Suppressor macrophage (primary cell): ENCODE data around the gene PGLYRP4.
"Not testable (repeated sequence)": the region's sequence is repeated elsewhere in the genome, so short reads cannot be mapped to it uniquely, and the experiment has no call there.

Source experiments
- DNase-seq, 4 experiments: peaks; one replicate each; pipeline ENCODE4 v3.0.0-alpha.2; 2020 to 2022

PGLYRP4 gene

DNA sequence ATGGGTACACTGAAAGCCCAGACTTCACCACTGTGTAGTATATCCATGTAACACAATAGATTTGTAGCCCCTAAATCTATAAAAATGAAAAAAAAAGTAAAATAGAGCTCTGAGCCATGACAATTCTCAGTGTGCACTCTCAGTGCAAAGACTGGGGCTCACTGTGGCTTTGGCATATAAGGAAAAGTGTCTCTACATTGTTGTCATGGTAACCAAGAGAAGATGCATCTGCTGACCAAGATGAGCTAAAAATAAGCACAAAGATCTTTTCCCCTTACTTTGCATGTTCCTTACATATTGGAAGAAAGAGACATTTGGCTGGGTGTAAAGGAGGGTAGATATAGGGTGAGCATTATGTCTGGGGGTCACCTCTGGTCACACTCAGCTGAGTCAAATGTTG lies 12.0 kb downstream of the PGLYRP4 start:
- DNase-seq, result no peak

DNA sequence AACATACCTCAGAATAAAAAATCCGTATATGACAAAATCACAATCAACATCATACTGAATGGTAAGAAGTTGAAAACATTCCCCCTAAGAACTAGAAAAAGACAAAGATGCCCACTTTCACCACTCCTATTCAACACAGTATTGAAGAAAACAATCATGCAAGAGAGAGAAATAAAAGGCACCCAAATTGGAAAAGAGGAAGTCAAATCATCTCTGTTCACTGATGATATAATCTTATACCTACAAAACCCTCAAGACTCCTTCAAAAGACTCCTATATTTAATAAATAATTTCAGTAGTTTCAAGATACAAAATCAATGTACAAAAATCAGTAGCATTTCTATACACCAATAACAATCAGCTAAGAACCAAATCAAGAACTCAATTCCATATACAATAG lies 14.7 kb downstream of the PGLYRP4 start:
- DNase-seq, result no peak

DNA sequence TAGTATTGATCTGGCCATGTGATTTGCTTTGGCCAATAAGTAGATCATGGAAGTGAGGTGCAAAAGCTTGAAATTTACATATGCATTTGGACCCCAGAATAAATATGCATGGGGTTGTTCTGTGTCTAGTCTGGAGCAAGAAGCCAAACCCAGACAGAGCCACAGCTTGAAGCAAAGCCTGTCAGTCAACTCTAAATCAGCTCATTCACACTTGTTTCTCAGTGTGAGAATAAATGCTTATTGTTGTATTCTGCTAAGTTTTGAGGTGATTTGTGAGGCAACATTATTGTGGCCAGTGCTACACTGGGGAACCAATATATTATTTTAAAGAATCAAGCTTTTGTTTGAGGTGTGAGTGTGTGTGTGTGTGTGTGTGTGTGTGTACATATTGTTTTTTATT lies 23.7 kb downstream of the PGLYRP4 start:
- DNase-seq, result no peak

DNA sequence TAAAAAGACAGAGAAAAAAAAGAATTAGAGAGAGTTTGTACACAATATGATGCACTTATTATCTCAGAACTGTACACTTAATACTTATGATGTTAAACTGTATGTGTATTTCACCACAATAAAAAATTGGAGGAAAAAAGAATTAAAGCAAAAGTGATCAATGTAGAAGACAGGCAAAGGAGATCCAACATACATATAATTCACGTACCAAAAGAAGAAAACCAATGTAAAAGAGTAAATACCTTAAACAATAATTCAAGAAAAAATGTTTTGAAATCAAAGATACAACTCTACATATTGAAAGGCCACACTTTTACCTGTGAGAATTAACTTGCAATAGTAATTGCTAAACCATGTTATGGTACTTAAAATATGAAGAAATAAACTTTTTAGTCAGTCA lies 26.1 kb downstream of the PGLYRP4 start:
- DNase-seq, result no peak

DNA sequence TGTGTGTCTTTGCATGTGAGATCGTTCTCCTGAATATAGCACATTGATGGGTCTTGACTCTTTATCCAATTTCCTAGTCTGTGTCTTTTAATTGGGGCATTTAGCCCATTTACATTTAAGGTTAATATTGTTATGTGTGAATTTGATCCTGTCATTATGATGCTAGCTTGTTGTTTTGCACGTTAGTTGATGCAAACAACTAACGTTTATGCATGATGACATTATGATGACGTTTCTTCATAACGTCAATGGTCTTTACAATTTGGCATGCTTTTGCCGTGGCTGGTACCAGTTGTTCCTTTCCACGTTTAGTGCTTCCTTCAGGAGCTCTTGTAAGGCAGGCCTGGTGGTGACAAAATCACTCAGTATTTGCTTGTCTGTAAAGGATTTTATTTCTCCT lies 30.5 kb downstream of the PGLYRP4 start:
- not testable (repeated sequence) for DNase-seq

DNA sequence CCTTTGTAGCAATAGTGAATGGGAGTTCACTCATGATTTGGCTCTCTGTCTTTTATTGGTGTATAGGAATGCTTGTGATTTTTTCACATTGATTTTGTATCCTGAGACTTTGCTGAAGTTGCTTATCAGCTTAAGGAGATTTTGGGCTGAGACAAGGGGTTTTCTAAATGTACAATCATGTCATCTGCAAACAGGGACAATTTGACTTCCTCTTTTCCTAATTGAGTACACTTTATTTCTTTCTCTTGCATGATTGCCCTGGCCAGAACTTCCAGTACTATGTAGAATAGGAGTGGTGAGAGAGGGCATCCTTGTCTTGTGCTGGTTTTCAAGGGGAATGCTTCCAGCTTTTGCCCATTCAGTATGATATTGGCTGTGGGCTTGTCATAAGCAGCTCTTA lies 32.6 kb downstream of the PGLYRP4 start:
- not testable (repeated sequence) for DNase-seq

DNA sequence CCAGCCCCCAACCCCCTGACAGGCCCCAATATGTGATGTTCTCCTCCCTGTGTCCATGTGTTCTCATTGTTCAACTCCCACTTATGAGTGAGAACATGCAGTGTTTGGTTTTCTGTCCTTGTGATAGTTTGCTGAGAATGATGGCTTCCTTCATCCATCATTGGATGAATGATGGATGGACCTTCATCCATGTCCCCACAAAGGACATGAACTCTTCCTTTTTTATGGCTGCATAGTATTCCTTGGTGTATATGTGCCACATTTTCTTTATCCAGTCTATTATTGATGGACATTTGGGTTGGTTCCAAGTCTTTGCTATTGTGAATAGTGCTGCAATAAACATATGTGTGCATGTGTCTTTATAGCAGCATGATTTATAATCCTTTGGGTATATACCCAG lies 34.3 kb downstream of the PGLYRP4 start:
- not testable (repeated sequence) for DNase-seq

DNA sequence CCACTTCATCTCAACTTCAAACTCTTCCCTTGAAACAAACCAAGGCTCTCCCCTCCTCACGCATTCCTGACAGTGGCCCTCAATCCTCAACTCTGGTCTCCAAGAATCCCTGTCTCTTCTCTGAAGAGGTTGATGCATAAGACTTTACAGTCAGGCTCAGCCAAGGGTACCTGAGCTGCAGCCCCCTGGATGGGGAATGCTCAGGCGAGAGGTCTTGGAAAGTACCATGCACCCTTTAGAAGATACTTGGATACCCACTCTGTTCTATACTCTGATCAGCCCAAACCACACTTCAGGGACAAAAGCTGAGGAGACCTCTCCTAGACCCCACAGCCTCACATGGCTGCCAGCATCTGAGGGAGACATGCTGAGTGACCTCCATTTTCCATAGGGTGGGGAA lies 35.4 kb downstream of the PGLYRP4 start:
- DNase-seq, result no peak

DNA sequence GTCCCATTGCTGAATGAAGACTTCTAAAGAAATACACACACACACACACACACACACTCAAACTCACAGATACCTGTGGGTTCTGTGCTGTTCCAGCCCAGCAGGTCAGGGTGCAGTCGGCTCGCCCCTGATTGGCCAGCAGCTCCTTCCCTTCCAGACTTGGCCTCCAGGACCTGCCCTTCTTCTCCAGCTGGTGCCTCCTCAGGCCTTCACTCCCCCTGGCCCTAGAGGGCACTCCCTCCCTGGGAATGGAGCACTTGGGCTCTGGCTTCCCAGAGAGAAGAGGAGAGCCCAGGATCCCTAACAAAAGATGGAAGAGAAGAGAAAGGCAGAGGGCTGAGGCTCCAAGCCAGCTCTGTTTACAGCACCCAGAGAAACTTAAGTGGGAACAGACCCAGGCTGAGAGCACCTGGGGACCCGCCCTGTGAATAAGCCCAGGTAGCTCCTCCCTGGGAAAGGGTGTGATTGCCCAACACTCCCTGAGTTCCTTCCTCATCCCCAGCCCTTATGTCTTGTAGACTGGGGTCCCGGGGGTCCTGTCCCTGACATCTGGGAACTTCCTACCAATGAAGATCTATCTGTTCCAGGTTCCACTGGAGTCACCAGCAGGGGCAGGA lies 36.0 kb downstream of the PGLYRP4 start, which contains the start of gene PGLYRP3:
Gene PGLYRP3, minus strand, starts transcription at position 383 of the 617 bp plus-strand sequence. CDS start 2,287 bp downstream, outside the sequence.
- no peak for DNase-seq

DNA sequence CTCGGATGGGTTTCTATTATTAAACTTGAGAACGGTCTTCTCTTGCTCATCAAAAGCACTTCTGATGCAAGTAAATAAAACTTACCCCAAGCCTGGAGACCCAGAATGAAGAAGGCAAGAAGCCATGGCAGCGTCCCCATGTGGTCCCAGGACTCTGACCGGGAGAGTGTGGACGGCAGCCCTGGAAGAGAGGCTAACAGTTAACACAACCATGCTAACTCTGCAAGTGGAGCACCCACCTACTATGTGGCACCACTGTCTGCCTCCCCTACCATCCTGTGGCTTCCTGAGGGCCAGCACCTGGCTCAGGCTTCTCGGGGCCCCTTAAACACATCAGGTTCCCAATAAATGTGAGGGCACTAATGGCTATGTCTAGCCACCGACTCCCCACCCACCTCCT lies 38.1 kb downstream of the PGLYRP4 start:
- peak in 1 of 4 experiments; percentile 48 for DNase-seq

DNA sequence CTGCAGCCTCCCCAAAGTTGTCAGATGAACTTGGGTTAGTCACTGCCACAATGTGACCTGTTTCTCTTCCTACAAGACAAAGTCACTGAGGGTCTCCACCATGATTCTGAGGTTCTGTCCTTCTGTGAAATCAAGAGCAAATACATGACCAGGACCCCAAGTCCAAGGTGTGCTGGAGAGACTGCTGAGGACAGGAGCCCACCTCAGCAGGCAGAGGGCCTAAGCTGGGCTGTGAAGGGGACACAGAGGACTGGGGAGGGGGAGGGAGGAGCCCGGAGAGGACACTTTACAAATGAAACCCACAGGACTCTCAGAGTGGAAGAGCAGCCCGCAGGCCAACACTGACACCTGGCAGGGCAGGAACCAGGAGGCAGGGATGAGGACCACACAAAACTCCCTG lies 39.2 kb downstream of the PGLYRP4 start:
- no peak for DNase-seq

DNA sequence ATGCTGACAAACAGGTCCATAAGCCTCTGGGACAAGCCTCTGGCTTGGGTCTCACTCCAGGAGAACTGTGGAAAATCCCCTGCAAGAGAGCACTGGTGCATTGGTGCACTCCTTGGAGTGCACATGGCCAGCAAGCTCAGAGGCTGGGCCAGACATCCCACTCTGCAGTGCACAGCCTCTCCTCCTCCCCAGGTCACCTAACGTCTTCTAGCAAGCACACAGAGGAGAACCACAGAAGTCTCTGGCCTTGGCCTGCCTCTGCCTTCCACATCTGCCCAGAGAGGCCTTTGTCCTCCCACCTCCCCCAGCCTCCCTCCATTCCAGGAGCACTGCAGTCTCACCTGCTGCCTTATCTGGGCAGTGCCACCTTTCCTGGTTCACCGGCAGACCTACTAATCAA lies 40.1 kb downstream of the PGLYRP4 start:
- no peak for DNase-seq

DNA sequence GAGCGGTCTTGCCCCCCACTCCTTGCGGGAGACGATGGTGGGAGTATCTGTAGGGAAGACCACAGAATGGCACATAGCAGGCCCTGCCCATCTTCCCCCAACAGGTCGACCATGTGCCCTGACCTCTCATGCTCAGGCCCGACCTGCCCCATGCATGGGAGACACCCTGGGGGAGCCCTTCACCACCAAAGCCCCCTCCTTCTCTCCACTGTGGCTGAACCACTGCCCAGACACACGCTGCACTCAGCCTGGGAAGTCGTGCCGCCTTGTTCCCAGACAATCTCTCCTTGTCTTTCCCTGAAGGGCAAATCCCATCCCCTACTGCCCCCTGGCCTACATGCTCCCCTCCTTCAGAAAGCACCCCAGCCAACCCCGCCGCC lies 41.4 kb downstream of the PGLYRP4 start:
- no peak for DNase-seq

DNA sequence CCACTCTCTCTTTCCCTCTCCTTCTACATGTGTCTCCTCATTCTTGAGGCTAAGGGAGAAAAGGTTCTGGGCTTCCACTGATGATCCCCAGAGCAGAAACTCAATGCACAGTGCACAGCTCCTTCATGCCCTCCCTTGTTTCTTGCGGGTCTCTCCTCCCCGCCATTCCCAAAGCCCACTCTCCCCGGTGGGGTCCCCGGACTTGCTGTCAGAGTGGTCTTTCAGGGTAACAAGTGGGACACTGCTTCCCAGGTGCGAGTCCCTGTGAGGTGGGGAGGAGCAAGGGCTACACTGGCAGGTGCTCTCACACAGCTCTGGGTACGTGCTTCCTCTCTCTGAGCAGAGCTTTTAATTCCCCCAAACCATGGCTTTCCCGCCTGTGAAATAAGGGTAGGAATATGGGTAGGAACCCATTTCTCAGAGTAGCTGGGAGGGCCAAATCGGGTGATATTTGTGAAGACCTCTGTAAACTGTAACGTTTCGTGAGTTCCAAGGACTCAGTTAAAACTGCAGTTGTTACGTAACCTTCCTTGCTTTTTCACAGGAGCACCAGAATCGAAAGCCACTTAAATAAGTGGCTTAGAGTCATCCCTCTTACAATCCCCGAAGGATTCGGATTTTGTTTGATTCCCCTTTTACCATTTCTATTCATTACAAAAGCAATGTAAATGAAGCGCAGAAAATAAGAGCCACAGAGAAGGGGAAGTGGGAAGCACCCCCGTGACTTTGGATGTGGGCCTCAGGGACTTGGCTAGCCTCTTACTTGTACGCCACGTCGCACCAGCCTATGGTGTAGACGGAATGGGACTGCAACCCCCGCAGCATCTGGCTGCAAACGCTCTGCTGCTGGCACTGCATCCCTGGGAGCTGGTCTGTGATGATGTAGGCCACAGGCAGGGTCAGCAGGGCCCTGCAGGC lies 42.1 kb downstream of the PGLYRP4 start:
- peak; percentile 70 to 76 (median 74) for DNase-seq

DNA sequence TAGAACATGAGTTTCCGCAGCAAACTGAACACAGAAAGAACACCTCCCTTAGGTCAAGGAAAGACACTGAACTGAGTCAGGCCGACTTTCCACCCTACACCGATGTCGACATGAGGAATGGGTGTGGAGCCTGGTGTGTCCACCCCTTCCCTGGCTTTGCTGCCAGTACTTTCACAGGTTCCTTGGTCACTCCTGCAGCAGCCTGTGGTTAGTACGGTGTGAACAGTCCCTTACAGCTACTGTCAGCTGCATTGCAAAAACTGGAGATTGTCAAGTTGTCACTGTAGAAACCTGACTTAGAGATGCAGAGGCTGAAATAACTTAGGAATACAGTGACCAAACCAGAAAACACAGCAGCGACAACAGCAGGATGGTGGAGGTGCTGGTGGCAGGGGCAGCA lies 43.0 kb downstream of the PGLYRP4 start:
- DNase-seq, result no peak

DNA sequence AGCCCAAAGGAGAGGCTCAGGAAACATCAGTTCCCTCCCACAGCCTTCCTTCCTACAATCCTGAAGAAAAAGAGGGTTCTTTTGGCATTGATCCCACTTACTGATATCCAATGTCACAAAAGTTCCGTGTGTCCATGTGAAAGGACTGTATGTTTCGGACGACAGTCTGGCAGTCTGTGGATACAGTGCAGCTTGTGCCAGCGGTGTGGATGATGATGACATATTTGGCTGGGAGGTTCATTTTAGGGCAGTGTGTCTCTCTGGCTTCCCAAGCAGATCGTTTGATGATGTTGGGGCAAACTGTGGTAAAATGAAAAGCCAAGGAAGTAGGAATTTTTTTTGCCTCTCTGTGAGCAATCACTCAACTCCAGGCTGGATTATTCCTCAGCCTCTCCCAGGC lies 46.3 kb downstream of the PGLYRP4 start:
- DNase-seq, result no peak

DNA sequence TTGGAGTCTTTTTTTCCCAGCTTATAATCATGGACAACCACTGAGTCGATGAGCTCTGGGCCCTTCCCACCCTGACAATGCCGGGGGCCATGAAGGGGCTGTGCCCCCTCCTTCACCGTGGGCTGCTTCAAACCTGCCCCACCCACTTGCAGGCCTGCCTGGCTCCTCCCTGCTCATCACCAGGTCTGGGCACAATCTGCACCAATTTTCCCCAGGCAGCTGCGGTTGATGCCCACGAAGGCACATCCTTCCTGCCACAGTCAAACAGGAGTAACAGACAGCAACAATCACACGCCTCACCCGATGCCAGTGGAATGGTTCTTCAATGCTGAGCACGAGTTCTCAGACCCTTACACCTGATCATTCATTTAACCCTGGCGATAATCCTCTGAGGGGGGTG lies 54.8 kb downstream of the PGLYRP4 start:
- no peak for DNase-seq

DNA sequence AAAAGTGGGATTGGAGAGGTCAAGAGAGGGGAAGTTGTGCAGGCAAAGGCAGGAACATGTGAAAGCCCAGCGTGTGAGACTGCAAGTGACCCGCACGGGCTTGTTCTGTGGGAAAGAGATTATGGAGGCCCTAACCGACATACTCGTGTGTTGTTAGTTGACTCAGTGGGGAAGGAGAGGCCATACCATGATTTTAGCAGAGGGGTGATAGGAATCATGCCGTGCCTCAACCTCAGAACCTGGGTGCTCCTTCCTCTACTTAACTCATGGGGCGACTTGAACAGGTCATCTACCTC lies 55.2 kb downstream of the PGLYRP4 start:
- peak in 1 of 4 experiments; percentile 14 for DNase-seq

DNA sequence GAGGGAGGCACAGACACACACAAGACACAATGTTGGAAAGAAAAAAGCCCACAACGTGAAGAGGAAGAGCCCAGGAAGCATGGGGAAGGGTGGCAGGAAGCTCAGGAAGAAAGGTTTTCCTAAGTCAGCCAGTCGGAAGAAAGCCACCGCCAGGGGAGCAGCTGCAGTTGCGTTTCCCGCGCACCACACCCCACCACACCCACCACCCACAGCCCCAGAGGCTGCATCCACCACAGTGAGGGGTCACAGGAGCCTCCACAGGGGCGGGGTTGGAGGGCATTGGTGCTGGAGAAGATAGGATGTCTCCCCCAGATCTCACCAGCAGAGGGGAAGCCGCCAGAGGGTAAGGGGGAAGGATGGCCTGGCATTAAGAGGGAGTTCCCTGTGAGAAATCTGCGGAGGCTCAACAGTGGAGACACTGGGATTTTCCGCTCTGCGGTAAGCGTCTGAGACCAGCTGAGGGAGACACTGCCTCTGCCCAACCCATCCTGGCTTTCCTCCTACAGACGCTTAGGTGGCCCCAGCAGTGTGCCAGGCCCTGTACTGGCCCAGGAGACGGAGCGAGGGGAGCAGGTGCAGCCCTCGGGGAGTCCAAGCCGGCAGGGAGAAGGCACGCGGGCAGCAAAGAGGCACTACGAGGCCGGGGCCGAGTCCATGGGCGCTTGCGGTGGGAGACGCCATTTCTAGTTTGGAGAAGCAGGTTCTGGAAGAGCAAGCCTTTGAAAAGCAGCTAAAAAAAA lies 55.7 kb downstream of the PGLYRP4 start:
- DNase-seq, result no peak

DNA sequence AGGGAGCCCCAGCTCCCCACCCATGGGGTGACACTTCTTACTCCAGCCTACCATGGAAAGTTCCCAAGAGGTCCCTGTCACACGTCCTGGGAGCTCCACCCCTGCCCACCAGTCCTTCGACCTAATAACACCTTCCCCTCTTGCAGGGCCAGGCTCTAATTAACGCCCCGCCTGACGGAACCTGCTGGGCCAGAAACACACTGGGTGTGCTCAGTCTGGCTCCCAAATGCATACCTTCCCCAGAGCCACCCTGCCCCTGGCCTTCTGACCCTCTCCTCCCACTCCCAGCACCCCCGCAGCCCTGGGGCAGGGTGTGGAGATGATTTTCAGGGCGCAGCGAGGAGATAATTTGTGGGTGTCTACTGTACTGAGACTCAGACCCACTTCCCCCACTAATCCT lies 56.5 kb downstream of the PGLYRP4 start:
- DNase-seq, result no peak

DNA sequence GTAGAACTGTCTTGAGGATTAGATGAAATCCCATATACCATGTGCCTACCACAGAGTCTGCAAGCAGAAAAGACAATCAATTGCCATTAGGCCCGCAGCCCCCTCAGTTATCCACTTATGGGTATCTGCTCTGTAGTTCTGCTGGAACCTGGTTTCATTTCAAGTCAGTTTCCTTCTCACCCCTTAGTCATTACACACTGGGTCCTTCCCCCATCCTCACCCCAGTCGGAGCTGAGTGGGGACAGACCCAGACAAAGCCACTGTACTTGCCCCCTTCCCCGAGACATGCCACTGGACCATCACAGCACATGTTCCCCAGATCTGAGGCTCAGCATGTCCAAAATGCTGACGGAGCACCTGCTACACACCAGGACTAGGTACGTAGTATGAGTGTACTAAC lies 57.1 kb downstream of the PGLYRP4 start:
- DNase-seq, result no peak

DNA sequence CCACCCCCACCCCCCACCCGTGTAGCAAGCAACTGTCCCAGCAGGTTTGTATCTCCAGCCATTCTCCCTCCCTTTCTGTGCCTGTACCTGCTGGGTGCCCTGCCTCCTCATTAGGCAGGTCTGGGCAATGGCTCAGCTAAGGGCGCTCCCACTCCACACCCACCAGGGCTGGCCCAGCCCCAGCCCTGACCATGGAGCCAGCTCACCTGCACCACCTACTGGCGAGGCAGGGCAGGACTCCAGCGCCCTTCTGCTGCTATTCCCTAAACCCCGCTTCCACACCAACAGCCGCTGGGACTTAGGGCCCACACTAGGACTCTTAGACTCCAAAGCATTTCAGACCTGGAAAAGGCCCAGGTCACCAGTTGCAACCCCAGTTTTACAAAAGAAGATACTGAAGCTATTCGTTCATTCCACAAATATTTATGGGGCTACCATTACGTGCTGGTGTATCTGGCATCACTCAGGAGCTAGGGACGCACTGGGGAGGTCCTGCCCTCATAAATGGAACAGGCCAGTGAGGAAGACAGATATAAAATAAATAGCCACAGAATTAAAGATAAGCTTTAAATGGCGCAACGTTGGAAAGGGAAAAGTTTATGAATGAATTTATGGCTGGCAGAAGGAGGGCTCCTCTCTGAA lies 59.9 kb downstream of the PGLYRP4 start:
- peak; percentile 35 to 63 (median 47) for DNase-seq
